HepG2 (cell line): Measurements from ENCODE around the gene RFC2. TPM values are rescaled to one million over a fixed set of nuclear protein-coding genes. Genes with fewer than 3 reads are reported as not detected.
A peak's percentile ranks its signal among the peaks of the same experiment; 100 is the strongest.

ENCODE experiments used
- ATAC-seq: fragments of 200-7000 bp; cut with Tn5 transposase; 3 replicates; pipeline ENCODE4 v1.9.1; 2020; ENCODE audit warnings: mild to moderate bottlenecking, moderate library complexity
- BruUV-seq: library from RNA; stranded (reverse); fragments of 400-500 nt; replicated peaks from 2 replicates; lab custom pipeline; 2021; lab: Mats Ljungman, UMichigan
- CTCF ChIA-PET: fragments of 300-600 bp; formaldehyde crosslinking; extraction: SDS; loops from one replicate; lab custom pipeline; 2021; ENCODE audit warnings: low total read pairs, inconsistent platforms, low intra/inter-chr PET ratio; lab: Yijun Ruan, JAX
- POLR2A ChIA-PET: fragments of 350-600 bp; sonication (Branson Sonifier 250); formaldehyde crosslinking; loops from one replicate; lab custom pipeline; 2020; ENCODE audit warnings: antibody characterized with exemption, inconsistent platforms; lab: Yijun Ruan, JAX
- DNase-seq: peaks from one replicate; pipeline ENCODE4 v3.0.0-alpha.2; 2015; ENCODE audit warnings: low spot score
- FAIRE-seq: peaks from 3 replicates; lab custom pipeline; 2011; peaks lifted over from hg19 to GRCh38; lab: Jason Lieb, UNC
- H2AFZ ChIP-seq: one replicate; pipeline ENCODE4 v1.6.1; 2011; ENCODE audit warnings: low read length, inconsistent platforms
- H3K27ac ChIP-seq: fragments of 300-600 bp; 3 replicates; pipeline ENCODE4 v1.8.0; 2011; ENCODE audit warnings: mixed run types, mild to moderate bottlenecking, mixed read lengths, low read length, inconsistent platforms; ENCODE audit not compliant: insufficient read depth; ENCODE audit errors: extremely low read length
- H3K27me3 ChIP-seq, 2 experiments: fragments of 200-600 bp in 1 of 2; 2 replicates in 1 of 2; 3 replicates in 1 of 2; pipeline versions ENCODE4 v1.6.0 to v1.8.0; 2011; ENCODE audit warnings: low read length in 2 of 2, mild to moderate bottlenecking in 2 of 2, moderate library complexity in 2 of 2, inconsistent platforms in 1 of 2; ENCODE audit not compliant: insufficient read depth in 2 of 2, control insufficient read depth in 1 of 2
- H3K36me3 ChIP-seq, 2 experiments: fragments of 200-600 bp in 1 of 2; replicated peaks in 1 of 2; 2 replicates in 1 of 2; 3 replicates in 1 of 2; pipeline versions ENCODE4 v1.5.1 to v1.8.0; 2011; ENCODE audit warnings: low read length in 2 of 2, inconsistent platforms in 1 of 2; ENCODE audit not compliant: insufficient read depth in 2 of 2, control insufficient read depth in 1 of 2
- H3K4me1 ChIP-seq: 2 replicates; pipeline ENCODE4 v1.5.1; 2012; ENCODE audit warnings: low read length, inconsistent platforms; ENCODE audit not compliant: insufficient read depth
- H3K4me2 ChIP-seq: 2 replicates; pipeline ENCODE4 v1.6.0; 2011; ENCODE audit warnings: low read depth, low read length, inconsistent platforms
- H3K4me3 ChIP-seq, 3 experiments: fragments of 200-600 bp in 1 of 3; sonication (generic), shearing (Covaris generic) in 1 of 3; replicated peaks in 1 of 3; 2 replicates each; pipeline ENCODE4 v1.5.1; 2011 to 2016; ENCODE audit warnings: low read length in 3 of 3, inconsistent platforms in 2 of 3, low read depth in 2 of 3, mild to moderate bottlenecking in 2 of 3, control low read depth in 1 of 3, mixed read lengths in 1 of 3; ENCODE audit not compliant: insufficient read depth in 1 of 3
- H3K79me2 ChIP-seq: one replicate; pipeline ENCODE4 v1.6.1; 2011; ENCODE audit warnings: low read length, inconsistent platforms; ENCODE audit not compliant: insufficient read depth
- H3K9ac ChIP-seq: 2 replicates; pipeline ENCODE4 v1.6.0; 2011; ENCODE audit warnings: mild to moderate bottlenecking, low read depth, low read length, inconsistent platforms; ENCODE audit not compliant: insufficient read depth
- H3K9me3 ChIP-seq: 2 replicates; pipeline ENCODE4 v1.5.1; 2012; ENCODE audit warnings: mild to moderate bottlenecking, low read length
- H4K20me1 ChIP-seq: 2 replicates; pipeline ENCODE4 v1.6.0; 2011; ENCODE audit warnings: inconsistent platforms, mild to moderate bottlenecking, low read length, moderate library complexity; ENCODE audit not compliant: insufficient read depth
- FOXP1 ChIP-seq, 2 experiments: fragments of 450-650 bp in 1 of 2; IDR thresholded peaks; 2 replicates each; pipeline ENCODE4 v1.6.1; 2017 to 2018; ENCODE audit warnings: antibody characterized with exemption in 1 of 2
- SOX13 ChIP-seq, 3 experiments: fragments of 450-650 bp in 1 of 3; sonication (generic) in 1 of 3; formaldehyde crosslinking in 1 of 3; IDR thresholded peaks in 2 of 3; conservative IDR thresholded peaks in 1 of 3; 2 replicates each; pipeline versions ENCODE4 v1.5.0 to v1.6.1; 2016 to 2020; ENCODE audit warnings: antibody characterized with exemption in 1 of 3, mild to moderate bottlenecking in 1 of 3, missing compliant biosample characterization in 1 of 3, missing genetic modification reagents in 1 of 3, moderate library complexity in 1 of 3
- ZBTB42 ChIP-seq: sonication (generic); formaldehyde crosslinking; IDR thresholded peaks from 2 replicates; pipeline ENCODE4 v1.5.0; 2020; ENCODE audit warnings: mild to moderate bottlenecking, missing genetic modification reagents
- ZMYM3 ChIP-seq: sonication (generic); formaldehyde crosslinking; IDR thresholded peaks from 2 replicates; pipeline ENCODE4 v1.5.1; 2020; ENCODE audit warnings: mild to moderate bottlenecking, missing genetic modification reagents
- ZNF574 ChIP-seq: sonication (generic); formaldehyde crosslinking; IDR thresholded peaks from 2 replicates; pipeline ENCODE4 v1.4.0; 2020; ENCODE audit warnings: missing genetic modification reagents
- WGBS: methylation state at CpG from one replicate; pipeline ENCODE4 v1.1.6; 2017; ENCODE audit warnings: low lambda C conversion rate; 5-methylcytosine and 5-hydroxymethylcytosine counted together
- in situ Hi-C: cut with HindIII; loops from 2 replicates; pipeline ENCODE4 v1.10.0; 2017; ENCODE audit warnings: low pct_unique_long_range_greater_than_20kb; ENCODE audit not compliant: extremely low pct_ligation_motif_present
- intact Hi-C: fragments of 100-400 bp; cut with micrococcal nuclease; formaldehyde crosslinking; loops from one replicate; pipeline ENCODE4 v1.10.0; 2022; ENCODE audit not compliant: unreplicated experiment
- polyA plus RNA-seq, 8 experiments: library from polyadenylated mRNA; depleted of rRNA in 3 of 8; stranded (reverse) in 7 of 8; unstranded in 1 of 8; fragments of >200 nt; fragmentation: Illumina TruSeq in 4 of 8; extraction: Trizol in 4 of 8; gene quantifications; 2 replicates each; pipeline versions ENCODE4 v1.2.1 to v1.2.3, GENCODE V29; 2011 to 2016; ENCODE audit warnings: low read depth in 4 of 8, missing spikeins in 1 of 8, mixed read lengths in 1 of 8; ENCODE audit not compliant: insufficient read depth in 1 of 8
- total RNA-seq, 5 experiments: library from RNA; depleted of rRNA; stranded (reverse); fragments of >200 nt; fragmentation: Illumina TruSeq; extraction: Trizol; gene quantifications; 2 replicates each; pipeline ENCODE4 v1.2.3, GENCODE V29; 2016; ENCODE audit warnings: low read depth in 1 of 5

The RFC2 gene
- total and polyA plus RNA-seq, 2 of the 13 experiments (the other 11 are each of a cell fraction or from before 2014, with no cell fraction given), result 14.6 to 43.5 TPM

GRCh38 chr7:74258639-74259038 lies 4.4 kb upstream of the RFC2 start:
- BruUV-seq, result no TSS peak
- ChIA-PET CTCF (no interaction called here), POLR2A (interaction anchor here (0.6 to 1.6 kb wide), 2 partner anchors 34 to 1662 kb away, joined by 3 to 6 read pairs; no protein-coding TSS in a partner anchor)
- Histone ChIP-seq H3K27ac (no peak overlapping the region), H3K4me2 (peak overlapping the region; percentile 24; the same call in 1 of the 2 replicates), H3K9me3 (no peaks in the 10 kb centered on the region), H4K20me1 (no peaks in the 10 kb centered on the region), H3K27me3 (no peaks in the 10 kb centered on the region; a peak in 1 of 5 replicates), H3K9ac (no peak overlapping the region), H3K36me3 (no peaks in the 10 kb centered on the region), H3K79me2 (peaks cover 4% of the 10 kb centered on the region), H3K4me1 (peaks cover 66% of the 10 kb centered on the region), H2AFZ (no peak overlapping the region), H3K4me3 (no peak overlapping the region)
- no peak for FAIRE-seq
- whole genome bisulfite sequencing, result 14% methylated on average over 9 of the region's 9 CpGs
- no peak for ATAC-seq
- no peak for DNase-seq
- intact Hi-C loops, result loop anchor here (5.0 kb wide), 1 partner anchor 34 kb away; no protein-coding TSS in a partner anchor
- in situ Hi-C loops, result no loop called here
- TF ChIP-seq ZMYM3 (CRISPR knock-in tag) (0 out of 2 replicates have a peak, but pooled peaks have one; percentile 25), ZNF574 (peak; percentile 63), SOX13 (IDR thresholded peaks at IDR 0.05) (no peak), SOX13 (CRISPR knock-in tag; conservative IDR thresholded peaks at IDR 0.05 in 1 of 2, IDR thresholded peaks at IDR 0.05 in 1 of 2) (peak in 1 of 2 experiments; percentile 30; a peak in 1 of 4 replicates), FOXP1 (IDR thresholded peaks at IDR 0.05) (no peak), FOXP1 (CRISPR knock-in tag; IDR thresholded peaks at IDR 0.05) (peak; percentile 25; the same call in 1 of the 2 replicates), ZBTB42 (CRISPR knock-in tag) (no peak)
